CD4-positive, CD25-positive, alpha-beta regulatory T cell (primary cell): ENCODE results near the gene SMLR1. TPM values are rescaled to one million over a fixed set of nuclear protein-coding genes. Genes with fewer than 3 reads are reported as not detected.

Source experiments
- ATAC-seq, 2 donors: fragments of 150-1000 bp; cut with Tn5 transposase; one replicate each; pipeline ENCODE4 v1.10.0; 2021; ENCODE audit warnings: low read depth in 2 of 2, moderate number of reproducible peaks in 2 of 2, moderate library complexity in 1 of 2
- DNase-seq, 3 donors: peaks; one replicate each; pipeline versions ENCODE4 v3.0.0 to v3.0.0-alpha.2; 2012 to 2022; ENCODE audit warnings: mixed read lengths in 1 of 3
- H3K27ac ChIP-seq: one replicate; pipeline ENCODE4 v1.7.0; 2013; ENCODE audit warnings: mild to moderate bottlenecking, low read length; ENCODE audit not compliant: insufficient read depth, poor library complexity, severe bottlenecking
- H3K27me3 ChIP-seq: one replicate; pipeline ENCODE4 v1.7.0; 2013; ENCODE audit warnings: low read length; ENCODE audit not compliant: control insufficient read depth, insufficient read depth
- H3K36me3 ChIP-seq: one replicate; pipeline ENCODE4 v1.7.0; 2013; ENCODE audit warnings: mild to moderate bottlenecking, low read length, moderate library complexity; ENCODE audit not compliant: control insufficient read depth, insufficient read depth
- H3K4me1 ChIP-seq: 2 replicates; pipeline ENCODE4 v1.7.0; 2013; ENCODE audit warnings: mild to moderate bottlenecking, low read length; ENCODE audit not compliant: insufficient read depth, control insufficient read depth, poor library complexity, severe bottlenecking
- H3K4me3 ChIP-seq: one replicate; pipeline ENCODE4 v1.7.0; 2013; ENCODE audit warnings: low read depth, mild to moderate bottlenecking, low read length, moderate library complexity
- H3K9me3 ChIP-seq, 2 experiments: 1 replicate in 1 of 2; 2 replicates in 1 of 2; pipeline ENCODE4 v1.7.0; 2013; ENCODE audit warnings: low read length in 2 of 2, mild to moderate bottlenecking in 1 of 2, moderate library complexity in 1 of 2; ENCODE audit not compliant: control insufficient read depth in 2 of 2
- H3K27ac Mint-ChIP-seq, 3 donors: one replicate each; pipeline ENCODE4 v1.8.0; 2020 to 2022; ENCODE audit warnings: mild to moderate bottlenecking in 3 of 3, mixed read lengths in 3 of 3, moderate library complexity in 2 of 3
- H3K27me3 Mint-ChIP-seq: one replicate; pipeline ENCODE4 v1.8.0; 2022; ENCODE audit warnings: mild to moderate bottlenecking, mixed read lengths
- H3K36me3 Mint-ChIP-seq: one replicate; pipeline ENCODE4 v1.8.0; 2020; ENCODE audit warnings: mixed read lengths
- H3K4me1 Mint-ChIP-seq, 4 donors: one replicate each; pipeline ENCODE4 v1.8.0; 2020 to 2022; ENCODE audit warnings: mixed read lengths in 4 of 4, mild to moderate bottlenecking in 1 of 4
- H3K4me3 Mint-ChIP-seq, 4 donors: one replicate each; pipeline ENCODE4 v1.8.0; 2020 to 2022; ENCODE audit warnings: mild to moderate bottlenecking in 4 of 4, mixed read lengths in 4 of 4, moderate library complexity in 3 of 4
- H3K9me3 Mint-ChIP-seq, 7 donors: one replicate each; pipeline ENCODE4 v1.8.0; 2020 to 2022; ENCODE audit warnings: mixed read lengths in 7 of 7, mild to moderate bottlenecking in 3 of 7, moderate library complexity in 2 of 7
- polyA plus RNA-seq, 4 donors: library from polyadenylated mRNA; unstranded; fragments of 300-500 nt; fragmentation: Illumina TruSeq; gene quantifications; one replicate each; pipeline ENCODE4 v1.2.3, GENCODE V29; 2021
- total RNA-seq: library from RNA; stranded (reverse); gene quantifications from one replicate; pipeline ENCODE4 v1.2.3, GENCODE V29; 2022

The SMLR1 gene
- total and polyA plus RNA-seq, 5 donors from 2014 or later: not detected

GRCh38 chr6:130829333-130829910 is 2.2 kb downstream of the SMLR1 start:
- H3K4me3 Mint-ChIP-seq: no peak overlapping the region
- H3K27ac Mint-ChIP-seq: no peak overlapping the region
- H3K36me3 ChIP-seq: no peaks in the 10 kb centered on the region
- ATAC-seq (no peak), DNase-seq (no peak)
- no peaks in the 10 kb centered on the region for H3K36me3 Mint-ChIP-seq
- H3K9me3 ChIP-seq: no peaks in the 10 kb centered on the region
- peaks cover 5% of the 10 kb centered on the region for H3K27me3 Mint-ChIP-seq
- H3K4me1 ChIP-seq: no peaks in the 10 kb centered on the region
- H3K4me3 ChIP-seq: no peak overlapping the region
- no peaks in the 10 kb centered on the region for H3K4me1 Mint-ChIP-seq
- no peaks in the 10 kb centered on the region for H3K27me3 ChIP-seq
- no peak overlapping the region for H3K27ac ChIP-seq
- H3K9me3 Mint-ChIP-seq: peaks cover 0 to 1% (median 0%) of the 10 kb centered on the region in 7 donors

- Mint-ChIP-seq H3K36me3 (no peaks in the 10 kb centered on the region), H3K27ac (no peak overlapping the region), H3K27me3 (peaks cover 5% of the 10 kb centered on the region), H3K9me3 (peaks cover 0 to 1% (median 0%) of the 10 kb centered on the region in 7 donors), H3K4me3 (no peak overlapping the region), H3K4me1 (no peaks in the 10 kb centered on the region)
- DNase-seq (no peak), ATAC-seq (no peak)
- Histone ChIP-seq H3K4me1 (no peaks in the 10 kb centered on the region), H3K36me3 (no peaks in the 10 kb centered on the region), H3K27me3 (no peaks in the 10 kb centered on the region), H3K27ac (no peak overlapping the region), H3K4me3 (no peak overlapping the region), H3K9me3 (no peaks in the 10 kb centered on the region)
These were observed 4.4 kb downstream of the SMLR1 start for GRCh38 chr6:130831607-130832006.

GRCh38 chr6:130833569-130833968 is 6.4 kb downstream of the SMLR1 start:
- H3K4me1 ChIP-seq: no peaks in the 10 kb centered on the region
- Mint-ChIP-seq H3K27ac (no peak overlapping the region), H3K4me3 (no peak overlapping the region), H3K9me3 (peaks cover 0 to 1% (median 0%) of the 10 kb centered on the region in 7 donors), H3K4me1 (no peaks in the 10 kb centered on the region), H3K27me3 (no peaks in the 10 kb centered on the region), H3K36me3 (no peaks in the 10 kb centered on the region)
- ATAC-seq (no peak), DNase-seq (no peak)
- H3K9me3 ChIP-seq: no peaks in the 10 kb centered on the region
- no peaks in the 10 kb centered on the region for H3K36me3 ChIP-seq
- no peaks in the 10 kb centered on the region for H3K27me3 ChIP-seq
- H3K27ac ChIP-seq: no peak overlapping the region
- H3K4me3 ChIP-seq: no peak overlapping the region

GRCh38 chr6:130834482-130835251 is 7.5 kb downstream of the SMLR1 start:
- ATAC-seq (no peak), DNase-seq (no peak)
- H3K4me1 Mint-ChIP-seq: no peaks in the 10 kb centered on the region
- H3K9me3 ChIP-seq: no peaks in the 10 kb centered on the region
- no peak overlapping the region for H3K27ac Mint-ChIP-seq
- H3K27ac ChIP-seq: no peak overlapping the region
- H3K36me3 ChIP-seq: no peaks in the 10 kb centered on the region
- no peak overlapping the region for H3K4me3 ChIP-seq
- no peak overlapping the region for H3K4me3 Mint-ChIP-seq
- H3K4me1 ChIP-seq: no peaks in the 10 kb centered on the region
- H3K36me3 Mint-ChIP-seq: no peaks in the 10 kb centered on the region
- H3K27me3 ChIP-seq: no peaks in the 10 kb centered on the region
- H3K27me3 Mint-ChIP-seq: no peaks in the 10 kb centered on the region
- peaks cover 0 to under 1% (median 0%) of the 10 kb centered on the region in 7 donors for H3K9me3 Mint-ChIP-seq

- Histone ChIP-seq H3K4me3 (no peak overlapping the region), H3K36me3 (no peaks in the 10 kb centered on the region), H3K27ac (no peak overlapping the region), H3K27me3 (no peaks in the 10 kb centered on the region), H3K9me3 (no peaks in the 10 kb centered on the region), H3K4me1 (no peaks in the 10 kb centered on the region)
- no peak overlapping the region for H3K4me3 Mint-ChIP-seq
- H3K27me3 Mint-ChIP-seq: no peaks in the 10 kb centered on the region
- no peaks in the 10 kb centered on the region for H3K4me1 Mint-ChIP-seq
- DNase-seq (no peak), ATAC-seq (no peak)
- no peaks in the 10 kb centered on the region for H3K9me3 Mint-ChIP-seq
- no peak overlapping the region for H3K27ac Mint-ChIP-seq
- H3K36me3 Mint-ChIP-seq: no peaks in the 10 kb centered on the region
These were observed 8.9 kb downstream of the SMLR1 start for GRCh38 chr6:130836055-130836640.

GRCh38 chr6:130837067-130837466 is 9.9 kb downstream of the SMLR1 start:
- Mint-ChIP-seq H3K9me3 (no peaks in the 10 kb centered on the region), H3K27ac (no peak overlapping the region), H3K4me1 (no peaks in the 10 kb centered on the region), H3K4me3 (no peak overlapping the region), H3K36me3 (no peaks in the 10 kb centered on the region), H3K27me3 (no peaks in the 10 kb centered on the region)
- DNase-seq (no peak), ATAC-seq (no peak)
- H3K9me3 ChIP-seq: no peaks in the 10 kb centered on the region
- no peaks in the 10 kb centered on the region for H3K4me1 ChIP-seq
- H3K4me3 ChIP-seq: no peak overlapping the region
- no peaks in the 10 kb centered on the region for H3K27me3 ChIP-seq
- H3K36me3 ChIP-seq: no peaks in the 10 kb centered on the region
- no peak overlapping the region for H3K27ac ChIP-seq

- no peaks in the 10 kb centered on the region for H3K36me3 Mint-ChIP-seq
- no peak overlapping the region for H3K27ac Mint-ChIP-seq
- Histone ChIP-seq H3K27me3 (no peaks in the 10 kb centered on the region), H3K4me1 (no peaks in the 10 kb centered on the region), H3K27ac (no peak overlapping the region), H3K9me3 (no peaks in the 10 kb centered on the region), H3K4me3 (no peak overlapping the region), H3K36me3 (no peaks in the 10 kb centered on the region)
- no peak for DNase-seq
- no peaks in the 10 kb centered on the region for H3K27me3 Mint-ChIP-seq
- no peaks in the 10 kb centered on the region for H3K9me3 Mint-ChIP-seq
- H3K4me1 Mint-ChIP-seq: peaks cover 0 to under 1% (median 0%) of the 10 kb centered on the region in 4 donors
- no peak for ATAC-seq
- no peak overlapping the region for H3K4me3 Mint-ChIP-seq
These were observed 11.1 kb downstream of the SMLR1 start for GRCh38 chr6:130838250-130838860.
